ENCODE measurements around the gene COMMD3. TPM values are rescaled to one million over a fixed set of nuclear protein-coding genes. Genes with fewer than 3 reads are reported as not detected.

COMMD3 gene
- total RNA-seq, 4 donors from 2014 or later, result 34.5 to 113 (median 51.9) TPM

GRCh38 chr10:22367471-22367870 is 51.3 kb downstream of the COMMD3 start:
- intact Hi-C loops (cut with DNase I; ENCODE audit: low total_unique reads), result no loop called here
- TF ChIP-seq CTCF (IDR thresholded peaks at IDR 0.05) (no peak), POLR2A (IDR thresholded peaks at IDR 0.05) (no peak)
- 90 to 96% methylated on average over 1 of the region's 1 CpG for WGBS, 2 donors
- no peak for DNase-seq (ENCODE audit: low spot score in 2 of 2)
- H3K4me3 ChIP-seq (ENCODE audit: low read depth, poor library complexity, severe bottlenecking), result no peak overlapping the region

GRCh38 chr10:22368402-22368801 is 52.2 kb downstream of the COMMD3 start:
- no peak overlapping the region for H3K4me3 ChIP-seq (ENCODE audit: low read depth, poor library complexity, severe bottlenecking)
- TF ChIP-seq POLR2A (IDR thresholded peaks at IDR 0.05), result no peak
- no peak for TF ChIP-seq CTCF (IDR thresholded peaks at IDR 0.05)
- WGBS, 2 donors, result 89 to 91% methylated on average over 4 of the region's 4 CpGs
- intact Hi-C loops (cut with DNase I; ENCODE audit: low total_unique reads), result no loop called here
- DNase-seq (ENCODE audit: low spot score in 2 of 2), result no peak

GRCh38 chr10:22368981-22369380 is 52.8 kb downstream of the COMMD3 start:
- TF ChIP-seq CTCF (IDR thresholded peaks at IDR 0.05) (no peak), POLR2A (IDR thresholded peaks at IDR 0.05) (no peak)
- no peak for DNase-seq (ENCODE audit: low spot score in 2 of 2)
- H3K4me3 ChIP-seq (ENCODE audit: low read depth, poor library complexity, severe bottlenecking), result no peak overlapping the region
- 46 to 71% methylated on average over 2 of the region's 2 CpGs for WGBS, 2 donors
- intact Hi-C loops (cut with DNase I; ENCODE audit: low total_unique reads), result no loop called here

GRCh38 chr10:22369434-22370072 is 53.4 kb downstream of the COMMD3 start:
- 82 to 83% methylated on average over 5 of the region's 5 CpGs for WGBS, 2 donors
- no peak overlapping the region for H3K4me3 ChIP-seq (ENCODE audit: low read depth, poor library complexity, severe bottlenecking)
- DNase-seq (ENCODE audit: low spot score in 2 of 2), result no peak
- intact Hi-C loops (cut with DNase I; ENCODE audit: low total_unique reads), result no loop called here
- TF ChIP-seq POLR2A (IDR thresholded peaks at IDR 0.05) (no peak), CTCF (IDR thresholded peaks at IDR 0.05) (no peak)

Other genes with a start within 250 kb of the COMMD3 start
- not detected for gene EBLN1, start 98.4 kb upstream of the COMMD3 start, total RNA-seq
- gene BMI1, start 4.7 kb downstream of the COMMD3 start, total RNA-seq, result 10 to 100 TPM; 16.7 to 37.6 (median 28.3) TPM
- under 1 TPM in 2 of 4 donors, not detected in 2; 0.64 to 0.75 TPM for gene SPAG6, start 29.1 kb downstream of the COMMD3 start, total RNA-seq